OCI-LY7 (cell line): ENCODE results near the gene TRIM33. TPM values are rescaled to one million over a fixed set of nuclear protein-coding genes. Genes with fewer than 3 reads are reported as not detected.

ENCODE experiments used
- BruUV-seq: library from RNA; stranded (reverse); fragments of 400-500 nt; replicated peaks from 2 replicates; lab custom pipeline; 2021; lab: Mats Ljungman, UMichigan
- CTCF ChIA-PET: fragments of 300-600 bp; sonication (Branson Sonifier 250); formaldehyde crosslinking; loops from one replicate; lab custom pipeline; 2022; ENCODE audit warnings: antibody characterized with exemption; ENCODE audit not compliant: unreplicated experiment; lab: Charles Lee
- POLR2A ChIA-PET: fragments of 300-600 bp; sonication (Branson Sonifier 250); formaldehyde crosslinking; loops from one replicate; lab custom pipeline; 2022; ENCODE audit warnings: antibody characterized with exemption; lab: Charles Lee
- DNase-seq: peaks from one replicate; pipeline ENCODE4 v3.0.0-alpha.2; 2015; ENCODE audit warnings: low spot score
- H2AFZ ChIP-seq: fragments of 200-600 bp; sonication (generic), shearing (Covaris generic); 2 replicates; pipeline ENCODE4 v1.6.1; 2014; ENCODE audit warnings: mild to moderate bottlenecking, antibody characterized with exemption, low read length, moderate library complexity
- H3K27ac ChIP-seq: fragments of 200-600 bp; sonication (generic); 2 replicates; pipeline ENCODE4 v1.5.1; 2014; ENCODE audit warnings: mixed run types, low read depth, mild to moderate bottlenecking, moderate library complexity, low read length, inconsistent platforms; ENCODE audit not compliant: poor library complexity, severe bottlenecking
- H3K36me3 ChIP-seq: fragments of 200-600 bp; sonication (generic); 2 replicates; pipeline ENCODE4 v1.6.1; 2014; ENCODE audit warnings: mild to moderate bottlenecking, antibody characterized with exemption, low read length, moderate library complexity, mixed read lengths; ENCODE audit not compliant: insufficient read depth
- H3K4me1 ChIP-seq: fragments of 200-600 bp; sonication (generic); 2 replicates; pipeline ENCODE4 v1.5.1; 2014; ENCODE audit warnings: mild to moderate bottlenecking, low read length; ENCODE audit not compliant: insufficient read depth, poor library complexity, severe bottlenecking
- H3K4me2 ChIP-seq: fragments of 200-600 bp; sonication (generic); 2 replicates; pipeline ENCODE4 v1.6.1; 2014; ENCODE audit warnings: mild to moderate bottlenecking, low read length
- H3K4me3 ChIP-seq: fragments of 200-600 bp; sonication (generic); 2 replicates; pipeline ENCODE4 v1.5.1; 2014; ENCODE audit warnings: mild to moderate bottlenecking, low read depth, low read length; ENCODE audit not compliant: poor library complexity, severe bottlenecking
- H3K79me2 ChIP-seq: fragments of 200-600 bp; sonication (generic); 2 replicates; pipeline ENCODE4 v1.6.1; 2016; ENCODE audit warnings: low read depth, mild to moderate bottlenecking, low read length, moderate library complexity, mixed read lengths; ENCODE audit not compliant: insufficient read depth
- H3K9me2 ChIP-seq: fragments of 200-600 bp; sonication (generic); 2 replicates; pipeline ENCODE4 v1.6.1; 2016; ENCODE audit warnings: mild to moderate bottlenecking, low read length, mixed read lengths; ENCODE audit not compliant: insufficient read depth
- H3K9me3 ChIP-seq: fragments of 200-600 bp; sonication (generic); 2 replicates; pipeline ENCODE4 v1.6.1; 2014; ENCODE audit warnings: mild to moderate bottlenecking, mixed run types, low read length, mixed read lengths
- H4K20me1 ChIP-seq: fragments of 200-600 bp; sonication (generic); 2 replicates; pipeline ENCODE4 v1.6.1; 2014; ENCODE audit warnings: mild to moderate bottlenecking, antibody characterized with exemption, low read length, moderate library complexity, mixed read lengths; ENCODE audit not compliant: insufficient read depth
- EZH2phosphoT487 ChIP-seq: fragments of 200-600 bp; sonication (generic); IDR thresholded peaks from 2 replicates; pipeline ENCODE4 v1.6.1; 2018; ENCODE audit warnings: low read depth, borderline replicate concordance, mild to moderate bottlenecking, mixed run types, antibody characterized with exemption, low read length, moderate library complexity, mixed read lengths
- intact Hi-C: fragments of 100-400 bp; cut with micrococcal nuclease; formaldehyde crosslinking; loops from one replicate; pipeline ENCODE4 v1.10.0; 2022; ENCODE audit not compliant: unreplicated experiment
- total RNA-seq, 2 experiments: library from RNA; depleted of rRNA in 1 of 2; stranded (reverse); fragments of >200 nt in 1 of 2; shearing (Covaris generic) in 1 of 2; gene quantifications; 2 replicates each; pipeline ENCODE4 v1.2.3, GENCODE V29; 2014 to 2022
- TF ChIP-seq, protein P1 (sequence below): fragments of 200-600 bp; sonication (generic); conservative IDR thresholded peaks from 2 replicates; pipeline ENCODE4 v1.5.1; 2014; ENCODE audit warnings: mild to moderate bottlenecking, antibody characterized with exemption, low read length, moderate library complexity, mixed read lengths

TRIM33 gene
- total RNA-seq, 2 experiments from 2014 or later, result 43.0 to 44.7 TPM

DNA sequence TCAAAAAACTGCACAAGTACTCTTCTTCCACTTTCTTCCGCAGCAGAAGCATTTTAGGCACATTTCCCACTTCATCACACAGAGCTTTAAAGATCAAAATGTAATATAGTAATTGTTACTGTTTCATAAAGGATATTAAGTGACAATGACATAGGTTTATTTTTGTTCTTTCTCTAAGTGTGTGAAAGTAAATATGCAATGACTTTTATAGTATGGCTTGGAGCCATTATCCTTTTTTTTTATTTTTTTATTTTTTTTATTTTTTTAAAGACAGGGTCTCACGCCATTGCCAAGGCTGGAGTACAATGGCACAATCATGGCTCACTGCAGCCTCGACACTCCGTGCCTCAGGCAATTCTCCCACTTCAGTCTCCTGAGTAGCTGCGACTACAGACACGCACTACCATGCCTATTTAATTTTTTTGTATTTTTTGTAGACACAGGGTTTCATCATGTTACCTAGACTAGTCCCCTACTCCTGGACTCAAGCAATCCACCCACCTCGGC lies 7.0 kb downstream of the TRIM33 start:
- peaks cover 78% of the 10 kb centered on the region for H3K36me3 ChIP-seq
- H2AFZ ChIP-seq, result no peak overlapping the region
- TF ChIP-seq, protein P1, sequence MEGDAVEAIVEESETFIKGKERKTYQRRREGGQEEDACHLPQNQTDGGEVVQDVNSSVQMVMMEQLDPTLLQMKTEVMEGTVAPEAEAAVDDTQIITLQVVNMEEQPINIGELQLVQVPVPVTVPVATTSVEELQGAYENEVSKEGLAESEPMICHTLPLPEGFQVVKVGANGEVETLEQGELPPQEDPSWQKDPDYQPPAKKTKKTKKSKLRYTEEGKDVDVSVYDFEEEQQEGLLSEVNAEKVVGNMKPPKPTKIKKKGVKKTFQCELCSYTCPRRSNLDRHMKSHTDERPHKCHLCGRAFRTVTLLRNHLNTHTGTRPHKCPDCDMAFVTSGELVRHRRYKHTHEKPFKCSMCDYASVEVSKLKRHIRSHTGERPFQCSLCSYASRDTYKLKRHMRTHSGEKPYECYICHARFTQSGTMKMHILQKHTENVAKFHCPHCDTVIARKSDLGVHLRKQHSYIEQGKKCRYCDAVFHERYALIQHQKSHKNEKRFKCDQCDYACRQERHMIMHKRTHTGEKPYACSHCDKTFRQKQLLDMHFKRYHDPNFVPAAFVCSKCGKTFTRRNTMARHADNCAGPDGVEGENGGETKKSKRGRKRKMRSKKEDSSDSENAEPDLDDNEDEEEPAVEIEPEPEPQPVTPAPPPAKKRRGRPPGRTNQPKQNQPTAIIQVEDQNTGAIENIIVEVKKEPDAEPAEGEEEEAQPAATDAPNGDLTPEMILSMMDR, result no peak
- ChIA-PET POLR2A (interaction anchor here (0.9 to 1.2 kb wide), 2 partner anchors 8 to 16 kb away, joined by 3 read pairs; no protein-coding TSS in a partner anchor), CTCF (no interaction called here)
- H3K4me2 ChIP-seq, result no peak overlapping the region
- H3K27ac ChIP-seq, result no peak overlapping the region
- H3K9me2 ChIP-seq, result no peaks in the 10 kb centered on the region
- peaks cover 29% of the 10 kb centered on the region for H4K20me1 ChIP-seq
- DNase-seq, result no peak
- intact Hi-C loops, result no loop called here
- H3K9me3 ChIP-seq, result peaks cover 8% of the 10 kb centered on the region; the same call in 1 of the 2 replicates
- H3K79me2 ChIP-seq, result peaks cover 98% of the 10 kb centered on the region
- no peak overlapping the region for H3K4me3 ChIP-seq
- H3K4me1 ChIP-seq, result peaks cover 27% of the 10 kb centered on the region
- BruUV-seq, result no TSS peak

DNA sequence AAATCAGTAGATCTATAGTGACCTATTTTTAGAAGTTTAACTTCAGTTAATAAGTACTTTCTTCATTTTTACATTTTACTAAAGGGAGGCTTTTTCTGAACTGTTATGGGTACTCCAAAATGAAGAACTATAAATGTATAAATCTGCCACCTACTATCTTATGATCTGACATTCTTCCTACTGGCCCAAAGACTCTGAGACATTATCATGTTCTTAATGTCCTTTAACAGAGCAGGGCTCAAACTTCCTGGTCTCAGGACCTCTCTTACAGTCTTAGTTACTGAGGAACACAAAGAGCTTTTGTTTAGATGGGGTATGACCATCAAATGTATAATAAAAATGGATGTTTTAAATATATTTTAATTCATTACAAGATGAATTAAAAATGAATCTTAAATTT lies 8.9 kb downstream of the TRIM33 start:
- Histone ChIP-seq H3K4me3 (no peak overlapping the region), H3K4me2 (no peak overlapping the region), H3K9me2 (no peaks in the 10 kb centered on the region), H3K79me2 (peaks cover 98% of the 10 kb centered on the region), H3K36me3 (peaks cover 85% of the 10 kb centered on the region), H3K27ac (no peak overlapping the region), H4K20me1 (peaks cover 11% of the 10 kb centered on the region), H3K4me1 (peaks cover 8% of the 10 kb centered on the region), H3K9me3 (peaks cover 16% of the 10 kb centered on the region; the same call in 1 of the 2 replicates), H2AFZ (no peak overlapping the region)
- POLR2A ChIA-PET, result interaction anchor here (0.8 kb wide), 1 partner anchor 17 kb away, joined by 3 read pairs; no protein-coding TSS in a partner anchor
- CTCF ChIA-PET, result no interaction called here
- intact Hi-C loops, result no loop called here
- DNase-seq, result no peak
- no peak for TF ChIP-seq EZH2phosphoT487
- TF ChIP-seq, protein P1, result no peak
- BruUV-seq, result no TSS peak

DNA sequence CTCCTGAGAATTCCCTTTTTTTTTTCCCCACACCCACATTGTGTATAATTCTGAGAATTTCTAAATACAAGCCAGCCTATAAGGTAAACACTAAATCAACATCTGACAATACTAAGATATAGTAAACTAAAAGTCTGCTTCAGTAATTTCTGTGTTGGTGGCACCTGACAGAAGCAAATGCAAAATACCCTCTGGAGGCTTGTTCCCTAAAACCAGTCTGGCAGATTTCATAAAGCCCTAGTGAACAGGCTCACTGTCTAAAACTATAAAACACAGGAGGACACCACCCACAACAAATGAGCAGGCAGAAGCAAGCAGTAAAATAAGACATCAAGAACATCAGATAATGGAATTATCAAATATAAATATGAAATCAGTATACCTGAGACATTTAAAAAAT lies 11.5 kb downstream of the TRIM33 start:
- POLR2A ChIA-PET, result no interaction called here
- H2AFZ ChIP-seq, result no peak overlapping the region
- no peak for DNase-seq
- H4K20me1 ChIP-seq, result peaks cover 4% of the 10 kb centered on the region; the same call in 1 of the 2 replicates
- intact Hi-C loops, result no loop called here
- H3K36me3 ChIP-seq, result peaks cover 78% of the 10 kb centered on the region
- H3K4me3 ChIP-seq, result no peak overlapping the region
- CTCF ChIA-PET, result no interaction called here
- H3K9me3 ChIP-seq, result peaks cover 16% of the 10 kb centered on the region; the same call in 1 of the 2 replicates
- no TSS peak for BruUV-seq
- no peak for TF ChIP-seq EZH2phosphoT487
- TF ChIP-seq, protein P1, result no peak
- H3K4me1 ChIP-seq, result peaks cover 5% of the 10 kb centered on the region
- no peak overlapping the region for H3K4me2 ChIP-seq
- no peak overlapping the region for H3K27ac ChIP-seq
- H3K79me2 ChIP-seq, result peaks cover 98% of the 10 kb centered on the region
- no peaks in the 10 kb centered on the region for H3K9me2 ChIP-seq
